GM20431 (cell line): ENCODE data around the gene BMX.

Source experiments
- in situ Hi-C: fragments of 300-500 bp; cut with MseI, MboI; formaldehyde crosslinking; loops from one replicate; pipeline ENCODE4 v1.15.0; 2020; ENCODE audit warnings: low sequenced_read_pairs; ENCODE audit not compliant: unreplicated experiment

Gene BMX

DNA sequence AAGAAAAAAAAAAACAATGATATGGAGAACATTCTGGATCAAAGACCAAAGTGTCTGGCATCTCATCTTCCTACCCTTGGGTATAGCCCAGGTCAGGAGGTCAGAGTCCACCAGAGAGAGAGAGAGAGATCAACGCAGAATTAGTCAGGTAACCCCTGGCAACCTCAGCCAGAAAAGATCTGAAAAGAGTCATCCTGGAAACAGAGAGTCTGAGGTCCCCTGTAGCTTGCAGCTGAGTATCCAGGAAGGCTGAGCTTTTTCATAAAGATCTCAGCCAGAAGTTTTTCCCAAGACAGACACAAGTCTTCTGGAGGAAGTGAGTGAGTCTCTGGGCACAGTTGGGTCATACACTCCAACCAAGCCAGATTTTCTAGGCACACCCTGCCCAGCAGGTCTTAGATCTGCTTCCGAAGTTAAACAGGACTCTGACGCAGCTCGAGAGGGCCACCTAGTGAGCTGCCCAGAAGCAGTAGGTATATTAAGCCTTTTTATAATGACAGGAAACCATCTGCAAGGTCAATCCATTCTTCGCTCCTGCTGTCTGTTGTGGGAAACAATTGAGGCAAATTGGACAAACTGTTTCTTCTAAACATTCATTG lies 64.5 kb downstream of the BMX start:
- in situ Hi-C loops = no loop called here

DNA sequence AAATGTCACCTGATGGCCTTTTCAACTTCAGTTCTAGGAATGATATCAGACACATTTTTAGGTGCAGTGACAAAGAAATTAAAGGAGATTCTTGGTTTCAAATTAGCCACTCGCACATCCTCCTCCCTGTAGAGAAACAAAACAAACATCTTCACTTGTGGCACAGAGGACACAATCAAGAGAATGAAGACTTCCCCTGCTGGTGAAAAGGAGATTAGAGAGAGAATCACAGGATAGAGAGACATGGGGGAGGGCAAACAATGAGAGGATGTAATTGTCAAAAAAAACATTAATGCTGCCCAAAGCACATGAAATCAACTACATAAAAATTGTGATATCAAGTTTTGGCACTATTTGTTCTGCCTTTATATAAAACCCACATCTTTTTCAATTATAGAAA lies 65.6 kb downstream of the BMX start:
- in situ Hi-C loops = no loop called here

DNA sequence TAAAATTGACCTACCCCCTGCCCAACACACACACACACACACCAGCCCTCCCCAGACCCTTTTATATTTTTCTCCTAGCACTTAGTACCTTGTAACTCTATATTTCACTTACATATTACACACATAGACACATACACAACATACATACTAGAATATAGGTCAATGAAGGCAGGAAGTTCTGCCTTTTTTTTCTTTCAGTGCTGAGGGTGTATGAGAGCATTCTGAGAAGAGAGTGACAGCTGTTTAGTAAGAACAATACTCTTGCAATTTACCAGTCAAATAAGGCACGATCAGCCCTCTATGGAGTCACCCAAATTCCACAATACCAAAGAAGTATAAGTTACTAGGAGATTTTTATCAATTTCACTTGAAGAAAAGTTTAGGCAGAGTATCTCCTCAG lies 66.7 kb downstream of the BMX start:
- in situ Hi-C loops = no loop called here

DNA sequence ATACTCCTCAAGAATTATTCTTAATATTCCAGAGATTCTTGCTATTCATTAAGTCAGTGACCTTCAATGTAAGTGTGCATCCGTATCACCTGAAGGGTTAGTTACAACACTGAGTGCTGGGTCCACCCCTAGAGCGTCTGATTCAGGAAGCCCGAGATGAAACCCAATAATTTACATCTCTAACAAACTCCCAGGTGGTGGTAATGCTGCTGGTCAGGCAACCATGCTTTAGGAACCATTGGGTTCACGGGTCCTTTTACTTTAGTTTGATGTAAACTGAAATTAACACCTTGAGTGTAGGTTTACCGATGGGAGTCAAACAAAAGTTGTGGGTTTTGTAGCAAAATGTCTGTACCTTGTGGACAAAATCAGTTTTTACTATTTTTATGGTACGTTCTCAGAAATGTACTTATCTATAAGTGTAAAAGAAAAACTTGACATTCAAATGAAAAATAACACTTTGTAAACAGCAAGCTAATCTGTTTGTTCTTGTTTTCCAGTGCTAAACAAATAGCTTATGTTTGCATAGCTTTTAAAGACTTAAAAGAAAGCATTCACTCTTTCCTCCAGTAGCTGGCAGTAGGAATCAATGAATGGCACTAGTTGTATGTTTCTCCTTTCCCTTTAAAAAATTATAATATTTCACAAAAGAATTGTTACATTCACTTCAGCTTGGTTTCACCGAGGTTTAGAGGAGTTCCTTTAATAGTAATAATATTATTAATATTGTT lies 67.4 kb downstream of the BMX start:
- in situ Hi-C loops = no loop called here

DNA sequence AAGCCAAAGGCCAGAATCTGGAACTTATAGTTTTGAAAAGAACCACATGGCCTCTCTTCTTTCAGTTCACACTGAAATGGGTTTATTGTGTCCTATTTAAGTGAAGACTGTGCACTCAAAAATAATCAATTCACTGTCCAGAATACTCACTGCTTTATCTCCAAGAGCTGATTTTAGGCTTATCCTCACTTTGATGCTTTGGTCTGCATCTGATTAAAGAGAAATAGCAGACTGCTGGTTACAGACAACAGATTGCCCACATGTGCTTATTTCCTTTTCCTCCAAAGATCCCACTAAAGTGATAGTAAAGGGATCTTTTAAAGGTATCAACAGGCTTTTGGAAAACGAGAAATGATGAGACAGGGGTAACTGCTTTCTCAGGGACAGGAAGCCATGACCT lies 69.5 kb downstream of the BMX start:
- in situ Hi-C loops = no loop called here

DNA sequence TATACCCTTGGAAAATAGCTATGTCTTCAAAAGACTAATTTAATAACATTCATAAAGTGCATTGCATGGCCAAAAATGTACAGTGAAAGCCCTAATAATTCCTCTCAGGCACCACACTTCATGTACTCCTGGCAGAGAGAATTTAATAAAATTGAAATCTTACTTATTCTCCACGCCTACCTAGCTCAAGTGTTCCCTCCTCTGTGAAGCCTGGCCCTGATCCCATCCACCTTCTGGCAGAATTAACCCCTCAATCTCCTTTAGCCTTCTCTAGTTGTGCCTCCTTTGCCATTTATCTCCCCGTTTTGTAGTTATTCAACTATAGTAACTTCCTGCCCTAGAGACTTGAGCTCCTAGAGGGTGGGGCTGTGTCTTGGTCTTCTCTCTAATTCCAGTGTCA lies 73.4 kb downstream of the BMX start:
- in situ Hi-C loops = no loop called here

DNA sequence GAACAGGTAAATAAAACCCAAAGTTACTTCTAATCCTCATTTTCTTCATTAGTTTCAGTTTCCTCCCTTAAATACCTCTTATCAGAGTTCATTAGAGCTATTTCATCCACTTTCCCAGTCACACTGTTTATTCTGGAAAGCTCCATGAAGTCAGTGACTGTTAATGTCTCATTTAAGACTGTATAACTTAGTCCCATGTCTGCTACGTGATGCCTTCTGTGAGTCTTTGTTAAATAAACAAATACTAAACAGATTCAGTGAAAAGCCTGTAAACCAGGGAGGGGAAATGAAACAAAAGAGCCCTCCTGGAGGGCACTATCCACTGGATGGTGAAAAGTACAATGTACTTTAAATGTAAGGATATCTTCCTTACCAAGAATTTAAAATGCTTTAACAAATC lies 75.4 kb downstream of the BMX start:
- in situ Hi-C loops = no loop called here

DNA sequence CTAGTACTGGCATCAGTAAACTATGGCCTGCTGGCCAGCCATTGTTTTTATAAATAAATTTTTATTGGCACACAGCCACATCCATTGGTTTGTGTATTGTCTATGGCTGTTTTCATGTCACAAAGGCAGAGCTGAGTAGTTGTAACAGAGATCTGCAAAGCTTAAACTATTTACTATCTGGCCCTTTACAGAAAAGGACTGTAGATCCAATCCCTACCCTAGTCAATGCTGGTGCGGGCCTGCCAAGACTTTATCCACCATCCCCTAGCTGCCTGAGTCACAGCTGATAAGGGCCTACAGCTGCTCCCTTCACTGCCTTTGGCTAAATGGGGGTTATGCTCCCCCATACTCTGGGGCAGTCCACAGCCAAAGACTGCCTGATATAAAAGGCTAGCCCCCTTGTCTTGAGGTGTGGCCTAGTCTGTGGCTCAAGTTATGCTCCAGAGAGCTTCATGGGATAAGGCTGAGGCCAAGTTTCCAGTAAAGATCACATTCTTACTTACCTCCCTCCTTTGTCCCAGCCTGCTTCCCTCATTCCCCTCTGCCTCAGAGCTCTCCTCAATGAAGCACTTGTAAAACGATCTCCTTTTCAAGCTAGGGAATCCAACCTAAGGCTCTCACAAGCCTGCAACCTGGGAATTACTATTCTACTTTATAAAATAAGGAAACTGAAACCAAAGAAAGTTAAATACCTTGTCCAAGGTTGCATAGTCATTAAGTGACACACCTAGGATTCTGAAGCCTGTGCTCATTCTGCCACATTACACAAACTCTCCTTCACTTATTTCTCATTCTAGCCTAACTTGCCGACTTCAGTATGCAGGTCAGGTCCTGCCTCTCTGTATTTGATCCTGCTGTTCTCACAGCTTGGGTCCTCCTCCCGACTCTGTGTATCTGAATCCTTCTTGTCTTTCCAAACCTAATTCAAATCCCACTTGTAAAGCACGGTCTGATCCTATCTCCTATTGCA lies 79.5 kb downstream of the BMX start:
- in situ Hi-C loops = no loop called here

DNA sequence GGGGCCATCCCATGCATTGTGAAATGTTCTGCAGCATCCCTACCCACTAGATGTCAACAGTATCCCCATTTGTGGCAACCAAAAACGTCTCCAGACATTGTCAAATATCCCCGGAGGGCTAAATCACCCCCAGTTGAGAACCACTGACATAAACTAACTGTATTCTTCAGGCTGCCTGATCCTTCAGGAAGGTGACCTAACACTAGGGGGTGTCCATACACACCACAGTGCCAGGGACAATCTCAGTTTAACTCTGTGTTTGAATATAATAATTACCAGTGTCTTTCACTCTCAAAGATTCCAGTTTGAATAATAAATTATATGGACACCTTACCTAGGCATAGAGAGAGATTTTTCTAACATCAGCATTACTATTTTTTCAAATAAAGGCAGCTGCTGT lies 93.8 kb downstream of the BMX start:
- in situ Hi-C loops = no loop called here

DNA sequence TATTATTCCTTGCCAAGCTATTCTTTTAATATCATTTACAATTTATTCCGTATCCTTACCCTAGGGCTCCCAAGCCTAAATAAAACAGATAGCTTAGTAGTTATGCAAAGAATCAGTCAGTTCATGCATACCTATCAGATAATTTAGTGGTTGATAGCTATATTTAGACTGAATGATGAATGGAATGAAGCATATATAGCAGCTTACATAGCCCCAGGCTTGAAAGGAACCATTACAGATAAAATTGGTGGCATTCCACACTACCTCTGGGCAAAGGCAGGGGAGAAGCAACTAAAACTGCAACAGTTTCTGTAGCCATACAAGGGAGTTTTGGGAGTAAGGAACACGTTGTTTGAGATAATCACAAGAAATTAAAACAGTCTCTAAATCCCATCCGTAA lies 97.4 kb downstream of the BMX start:
- in situ Hi-C loops = no loop called here

DNA sequence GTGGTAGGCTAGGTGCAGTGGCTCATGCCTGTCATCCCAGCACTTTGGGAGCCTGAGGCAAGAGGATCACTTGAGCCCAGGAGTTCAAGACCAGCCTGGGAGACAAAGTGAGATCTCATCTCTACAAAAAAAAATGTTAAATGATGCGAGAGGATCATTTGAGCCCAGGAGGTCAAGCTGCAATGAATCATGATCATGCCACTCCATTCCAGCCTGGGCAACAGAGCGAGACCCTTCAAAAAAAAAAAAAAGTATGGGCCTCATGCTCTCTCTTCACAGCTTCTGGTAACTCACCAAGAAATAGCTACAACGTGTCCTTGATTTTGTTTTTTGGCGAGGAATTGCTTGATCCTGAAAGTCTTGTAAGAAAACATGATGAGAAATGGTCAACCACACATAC lies 98.9 kb downstream of the BMX start:
- in situ Hi-C loops = no loop called here

DNA sequence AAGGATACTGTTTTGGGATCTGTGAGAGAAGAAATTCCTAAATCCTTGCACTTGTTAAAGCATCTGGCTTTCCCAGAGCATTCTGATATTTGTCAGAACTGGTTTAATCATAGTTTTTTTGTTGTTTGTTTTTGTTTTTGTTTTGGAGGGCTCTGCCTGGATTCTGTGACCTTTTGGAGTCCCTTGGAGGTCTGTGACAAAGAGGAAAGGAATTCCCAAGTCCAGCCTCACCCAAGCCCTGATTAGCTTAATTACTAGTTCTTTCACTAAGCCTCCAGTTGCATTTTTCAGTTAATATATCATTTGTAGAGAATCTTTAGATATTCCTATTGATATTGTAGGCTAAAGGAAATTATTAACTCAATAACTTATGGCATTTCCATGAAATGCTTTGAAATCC lies 99.4 kb downstream of the BMX start:
- in situ Hi-C loops = no loop called here

DNA sequence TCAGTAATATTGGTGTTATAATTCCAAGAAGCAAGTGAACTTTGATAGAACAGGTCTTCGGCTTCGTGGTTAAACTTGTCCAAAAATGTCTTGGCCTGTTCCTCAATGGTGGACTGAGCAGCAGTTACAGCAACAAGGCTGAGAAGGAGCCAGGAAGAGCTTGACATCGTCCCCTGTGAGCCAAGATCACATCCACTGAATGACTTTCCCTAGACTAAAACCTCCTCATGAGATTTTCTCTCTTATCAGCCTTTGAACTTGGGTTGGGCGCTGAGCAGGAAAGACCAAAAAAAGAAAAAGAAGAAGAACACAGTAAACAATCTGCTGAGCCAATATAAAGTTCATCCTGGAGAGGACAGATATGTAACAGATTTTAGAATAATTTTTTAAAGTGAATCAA lies 100.1 kb downstream of the BMX start, which contains the start of gene ACE2:
Gene ACE2 (minus strand): TSS at position 216 of the 400 bp plus-strand sequence. CDS start 49 bp downstream, at position 167.
- in situ Hi-C loops = no loop called here

DNA sequence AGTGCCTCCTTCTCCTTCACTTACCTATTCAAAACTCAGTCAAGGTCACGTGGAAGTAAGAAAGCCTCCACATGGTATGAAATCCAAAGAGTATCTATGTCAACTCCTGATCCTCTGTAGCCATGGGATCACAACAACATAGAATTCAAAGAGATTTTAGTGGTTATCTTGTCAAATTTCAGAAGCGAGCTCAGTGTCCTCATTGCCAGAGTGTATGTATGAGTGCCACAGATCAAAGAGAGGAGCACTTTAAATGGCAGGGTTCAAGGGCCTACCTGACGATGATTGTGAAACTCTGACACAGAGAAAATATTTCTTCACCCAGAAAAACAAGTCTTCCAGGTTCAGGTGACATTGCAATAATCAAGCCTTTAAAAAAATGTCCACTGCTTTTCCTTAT lies 101.3 kb downstream of the BMX start:
- in situ Hi-C loops = no loop called here

DNA sequence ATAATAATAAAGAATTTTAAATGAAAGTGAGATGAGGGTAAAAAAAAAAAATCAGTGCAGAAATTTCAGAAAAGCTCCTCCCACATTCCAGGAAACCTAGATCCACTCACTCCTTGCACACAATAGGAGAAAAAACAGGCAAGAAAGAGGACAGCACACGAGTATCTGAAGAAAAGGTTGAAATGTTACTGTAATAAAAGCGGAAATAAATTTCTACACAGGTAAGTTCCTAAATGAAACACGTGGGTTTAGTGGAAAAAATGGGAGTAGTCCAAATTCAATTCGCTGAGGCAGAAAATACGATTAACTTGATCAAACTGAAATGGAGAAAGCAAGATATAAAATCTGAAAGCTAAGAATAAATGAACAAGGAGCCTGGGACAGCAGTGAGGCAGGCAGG lies 102.2 kb downstream of the BMX start:
- in situ Hi-C loops = no loop called here

DNA sequence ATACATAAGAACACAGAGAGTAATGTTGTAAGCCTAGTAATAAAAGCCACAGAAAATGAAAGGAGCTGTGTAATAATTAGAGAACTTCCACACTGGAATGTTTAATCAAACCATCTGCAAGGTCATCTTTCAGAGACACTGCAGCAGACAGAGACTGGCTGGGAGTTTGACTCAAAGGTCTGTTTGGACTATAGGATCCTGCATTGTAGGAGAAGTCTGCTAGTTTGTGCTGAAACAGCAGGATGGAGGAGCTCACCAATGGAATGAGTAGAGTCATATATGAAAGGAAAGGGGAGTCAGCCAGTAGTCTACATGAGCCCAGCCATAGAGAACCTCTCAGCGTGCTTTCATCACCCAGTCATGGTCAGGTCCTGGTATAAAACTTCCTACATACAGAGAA lies 104.6 kb downstream of the BMX start:
- in situ Hi-C loops = no loop called here
